LNCaP clone FGC (cell line): Measurements from ENCODE around the gene PIH1D1.
"Not testable (repeated sequence)": the region's sequence is repeated elsewhere in the genome, so short reads cannot be mapped to it uniquely, and the experiment has no call there.

Source experiments
- DNase-seq: peaks from one replicate; pipeline ENCODE4 v3.0.0-alpha.2; 2011; ENCODE audit warnings: low read depth
- H3K4me3 ChIP-seq: 2 replicates; pipeline ENCODE4 v1.5.1; 2011; ENCODE audit warnings: mild to moderate bottlenecking, low read depth, low read length, control low read depth
- TF ChIP-seq, protein P1 (sequence below): IDR thresholded peaks from 2 replicates; pipeline ENCODE4 v1.5.1; 2012; ENCODE audit warnings: mild to moderate bottlenecking; ENCODE audit not compliant: control insufficient read depth, insufficient read depth; ENCODE audit errors: extremely low read depth

The PIH1D1 gene

DNA sequence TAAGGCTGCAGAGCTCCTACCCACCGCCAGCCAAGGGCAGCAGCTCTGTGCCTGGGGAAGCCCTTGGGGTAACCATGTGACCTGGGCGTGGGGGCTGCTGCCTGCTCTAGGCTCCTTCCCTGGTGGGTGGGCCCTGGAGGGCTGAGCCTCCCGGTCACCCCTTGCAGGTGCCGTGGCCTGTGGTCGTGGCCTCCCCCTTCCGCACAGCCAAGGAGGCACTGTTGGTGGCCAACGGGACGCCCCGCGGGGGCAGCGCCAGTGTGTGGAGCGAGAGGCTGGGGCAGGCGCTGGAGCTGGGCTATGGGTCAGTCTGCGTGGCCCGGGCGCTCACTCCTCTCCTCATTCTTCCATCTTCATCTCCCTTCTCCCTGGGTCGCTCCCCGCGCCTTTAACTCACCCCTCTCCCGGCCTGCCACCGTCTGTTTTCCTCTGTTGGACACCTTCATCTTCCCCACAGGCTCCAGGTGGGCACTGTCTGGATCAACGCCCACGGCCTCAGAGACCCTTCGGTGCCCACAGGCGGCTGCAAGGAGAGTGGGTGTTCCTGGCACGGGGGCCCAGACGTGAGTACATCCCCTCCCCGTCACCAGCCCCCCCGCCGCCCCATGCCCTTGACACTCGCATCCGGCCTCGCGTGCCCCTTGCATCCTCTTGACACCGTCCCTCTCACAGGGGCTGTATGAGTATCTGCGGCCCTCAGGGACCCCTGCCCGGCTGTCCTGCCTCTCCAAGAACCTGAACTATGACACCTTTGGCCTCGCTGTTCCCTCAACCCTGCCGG, 12.5 kb upstream of the PIH1D1 start:
- TF ChIP-seq, protein P1, sequence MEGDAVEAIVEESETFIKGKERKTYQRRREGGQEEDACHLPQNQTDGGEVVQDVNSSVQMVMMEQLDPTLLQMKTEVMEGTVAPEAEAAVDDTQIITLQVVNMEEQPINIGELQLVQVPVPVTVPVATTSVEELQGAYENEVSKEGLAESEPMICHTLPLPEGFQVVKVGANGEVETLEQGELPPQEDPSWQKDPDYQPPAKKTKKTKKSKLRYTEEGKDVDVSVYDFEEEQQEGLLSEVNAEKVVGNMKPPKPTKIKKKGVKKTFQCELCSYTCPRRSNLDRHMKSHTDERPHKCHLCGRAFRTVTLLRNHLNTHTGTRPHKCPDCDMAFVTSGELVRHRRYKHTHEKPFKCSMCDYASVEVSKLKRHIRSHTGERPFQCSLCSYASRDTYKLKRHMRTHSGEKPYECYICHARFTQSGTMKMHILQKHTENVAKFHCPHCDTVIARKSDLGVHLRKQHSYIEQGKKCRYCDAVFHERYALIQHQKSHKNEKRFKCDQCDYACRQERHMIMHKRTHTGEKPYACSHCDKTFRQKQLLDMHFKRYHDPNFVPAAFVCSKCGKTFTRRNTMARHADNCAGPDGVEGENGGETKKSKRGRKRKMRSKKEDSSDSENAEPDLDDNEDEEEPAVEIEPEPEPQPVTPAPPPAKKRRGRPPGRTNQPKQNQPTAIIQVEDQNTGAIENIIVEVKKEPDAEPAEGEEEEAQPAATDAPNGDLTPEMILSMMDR, result no peak
- no peak overlapping the region for H3K4me3 ChIP-seq
- no peak for DNase-seq

DNA sequence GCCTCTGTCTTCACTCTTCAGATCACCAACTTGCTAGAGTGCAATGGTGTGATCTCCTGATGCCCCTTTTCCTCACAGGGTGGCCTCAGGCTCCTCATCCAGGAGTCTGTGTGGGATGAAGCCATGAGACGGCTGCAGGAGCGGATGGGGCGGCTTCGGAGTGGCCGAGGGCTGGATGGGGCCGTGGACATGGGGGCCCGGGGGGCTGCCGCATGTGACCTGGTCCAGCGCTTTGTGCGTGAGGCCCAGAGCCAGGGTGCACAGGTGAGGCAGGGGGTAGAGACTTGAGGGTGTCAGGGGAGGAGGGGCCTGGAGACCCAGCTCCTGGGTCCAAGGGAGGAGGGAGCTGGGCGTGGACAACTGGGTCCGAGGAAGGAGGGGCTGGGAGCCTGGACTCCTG, 10.9 kb upstream of the PIH1D1 start:
- no peak for DNase-seq
- TF ChIP-seq, protein P1, result no peak
- H3K4me3 ChIP-seq, result no peak overlapping the region

DNA sequence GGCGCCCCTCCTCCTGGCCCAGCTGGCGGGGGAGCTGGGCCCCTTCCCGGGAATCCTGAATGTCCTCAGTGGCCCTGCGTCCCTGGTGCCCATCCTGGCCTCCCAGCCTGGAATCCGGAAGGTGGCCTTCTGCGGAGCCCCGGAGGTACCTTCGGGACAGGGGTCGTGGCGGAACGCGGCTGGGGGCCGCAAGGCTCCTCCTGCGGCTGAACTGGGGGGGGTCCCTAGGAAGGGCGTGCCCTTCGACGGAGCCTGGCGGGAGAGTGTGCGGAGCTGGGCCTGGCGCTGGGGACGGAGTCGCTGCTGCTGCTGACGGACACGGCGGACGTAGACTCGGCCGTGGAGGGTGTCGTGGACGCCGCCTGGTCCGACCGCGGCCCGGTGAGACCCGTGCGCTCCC, 10.0 kb upstream of the PIH1D1 start:
- H3K4me3 ChIP-seq, result no peak overlapping the region
- TF ChIP-seq, protein P1, result no peak
- DNase-seq, result no peak

GRCh38 chr19:49461130-49461529, 9.5 kb upstream of the PIH1D1 start:
- DNase-seq, H3K4me3 ChIP-seq: not testable (repeated sequence)

DNA sequence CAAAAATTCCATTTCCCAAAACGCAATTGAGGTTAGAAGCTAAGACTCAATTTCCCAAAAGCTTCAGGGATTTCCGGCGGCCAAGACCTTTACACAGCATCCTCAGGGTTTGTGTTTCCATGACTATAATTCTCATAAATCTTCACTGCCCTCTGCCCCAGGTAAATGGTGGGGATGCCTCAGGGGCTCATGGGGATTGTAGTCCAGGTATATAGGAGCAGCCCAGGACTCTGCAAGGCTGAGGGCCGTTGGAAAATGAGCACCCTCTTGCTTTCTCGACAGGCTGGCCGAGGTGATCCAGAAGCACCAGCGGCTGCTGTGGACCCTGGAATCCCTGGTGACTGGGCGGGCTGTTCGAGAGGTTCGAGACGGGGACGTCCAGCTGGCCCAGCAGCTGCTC, 7.8 kb upstream of the PIH1D1 start:
- TF ChIP-seq, protein P1, result no peak
- DNase-seq, result no peak
- H3K4me3 ChIP-seq, result no peak overlapping the region

DNA sequence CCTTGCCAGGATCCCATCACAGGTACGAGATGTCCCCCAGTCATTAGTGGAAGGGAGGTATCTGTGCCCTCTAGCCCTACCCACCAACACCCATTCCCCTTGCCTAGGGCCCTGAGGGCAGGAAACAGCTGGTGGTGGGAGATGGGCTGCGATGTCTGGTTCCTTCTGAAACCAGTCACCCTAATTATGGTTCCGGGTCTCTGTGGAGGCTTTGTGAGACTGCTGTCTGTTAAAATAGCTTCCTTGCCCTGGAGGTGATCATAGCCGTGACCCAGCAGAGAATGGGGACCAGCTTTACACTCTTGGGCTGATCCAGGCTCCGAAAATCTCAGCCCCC, 6.9 kb upstream of the PIH1D1 start:
- DNase-seq, result no peak
- TF ChIP-seq, protein P1, result no peak
- no peak overlapping the region for H3K4me3 ChIP-seq

- TF ChIP-seq, protein P1, result no peak
These were observed 4.7 kb upstream of the PIH1D1 start for GRCh38 chr19:49456326-49456725.

More at GRCh38 chr19:49456326-49456725, 4.7 kb upstream of the PIH1D1 start:
- no peak overlapping the region for H3K4me3 ChIP-seq
- DNase-seq, result no peak
